Esophagus squamous epithelium (tissue), 5 donors: ENCODE measurements around the gene ATP5MC2. TPM values are rescaled to one million over a fixed set of nuclear protein-coding genes. Genes with fewer than 3 reads are reported as not detected.
"Not testable (repeated sequence)": the region's sequence is repeated elsewhere in the genome, so short reads cannot be mapped to it uniquely, and the experiment has no call there.

ENCODE experiments used
- DNase-seq: peaks from one replicate; lab custom pipeline; 2025; lab: John Stamatoyannopoulos, UW
- H3K27ac ChIP-seq, 4 donors: fragments of 200-600 bp; sonication (generic); one replicate each; pipeline ENCODE4 v1.5.1; 2016 to 2019; ENCODE audit warnings: mild to moderate bottlenecking in 1 of 4
- H3K27me3 ChIP-seq, 4 donors: fragments of 200-600 bp; sonication (generic); 1 replicate in 3 of 4; 2 replicates in 1 of 4; pipeline versions ENCODE4 v1.5.1 to v1.6.0; 2017 to 2021; ENCODE audit warnings: antibody characterized with exemption in 1 of 4
- H3K36me3 ChIP-seq, 3 donors: fragments of 200-600 bp; sonication (generic); one replicate each; pipeline ENCODE4 v1.5.1; 2016 to 2019
- H3K4me1 ChIP-seq, 3 donors: fragments of 200-600 bp; sonication (generic); one replicate each; pipeline ENCODE4 v1.5.1; 2017 to 2019
- H3K4me3 ChIP-seq, 4 donors: fragments of 200-600 bp; sonication (generic); 1 replicate in 3 of 4; 2 replicates in 1 of 4; pipeline ENCODE4 v1.5.1; 2016 to 2019; ENCODE audit warnings: mild to moderate bottlenecking in 2 of 4, moderate library complexity in 1 of 4
- H3K9me3 ChIP-seq, 3 donors: fragments of 200-600 bp; sonication (generic); one replicate each; pipeline ENCODE4 v1.5.1; 2016 to 2019
- POLR2A ChIP-seq, 4 donors: fragments of 450-650 bp; IDR thresholded peaks; one replicate each; pipeline ENCODE4 v1.6.1; 2017; ENCODE audit warnings: antibody characterized with exemption in 4 of 4, mild to moderate bottlenecking in 4 of 4, moderate library complexity in 3 of 4
- WGBS, 2 donors: methylation state at CpG; one replicate each; pipeline ENCODE4 v1.1.5; 2018; 5-methylcytosine and 5-hydroxymethylcytosine counted together
- intact Hi-C: fragments of 100-400 bp; cut with DNase I; formaldehyde crosslinking; loops from one replicate; pipeline ENCODE4 v1.15.0; 2022
- total RNA-seq, 4 donors: library from RNA; depleted of rRNA; stranded (reverse); fragments of >200 nt; gene quantifications; one replicate each; pipeline ENCODE4 v1.1.0, GENCODE V29; 2016
- TF ChIP-seq, protein P1 (sequence below), 6 experiments: fragments of 450-650 bp in 4 of 6; fragments of 200-600 bp in 2 of 6; sonication (generic) in 2 of 6; IDR thresholded peaks; one replicate each; pipeline ENCODE4 v1.5.1; 2016 to 2019; ENCODE audit warnings: antibody characterized with exemption in 6 of 6, mild to moderate bottlenecking in 4 of 6, moderate library complexity in 4 of 6
- donor health status: DM: yes; HTN: yes; CAD: no.

The ATP5MC2 gene
- total RNA-seq, 4 donors from 2014 or later = 240 to 303 (median 268) TPM

DNA sequence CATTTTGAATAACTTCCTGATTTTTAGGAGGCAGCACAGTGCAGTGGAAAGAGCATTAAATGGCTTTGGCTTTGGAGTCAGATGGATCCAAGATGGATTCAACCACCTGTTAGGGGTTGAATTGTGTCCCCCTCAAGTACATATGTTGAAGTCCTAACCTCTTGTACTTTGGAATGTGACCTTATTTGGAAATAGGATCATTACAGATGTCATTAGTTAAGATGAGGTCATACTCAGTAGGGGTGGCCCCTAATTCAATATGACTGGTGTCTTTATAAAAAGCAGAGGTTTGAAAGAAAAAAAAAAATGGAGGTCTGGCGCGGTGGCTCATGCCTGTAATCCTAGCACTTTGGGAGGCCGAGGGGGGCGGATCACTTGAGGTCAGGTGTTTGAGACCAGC, 18.8 kb downstream of the ATP5MC2 start:
- H3K27me3 ChIP-seq = no peaks in the 10 kb centered on the region
- no peak for TF ChIP-seq POLR2A (IDR thresholded peaks at IDR 0.05)
- TF ChIP-seq, protein P1, sequence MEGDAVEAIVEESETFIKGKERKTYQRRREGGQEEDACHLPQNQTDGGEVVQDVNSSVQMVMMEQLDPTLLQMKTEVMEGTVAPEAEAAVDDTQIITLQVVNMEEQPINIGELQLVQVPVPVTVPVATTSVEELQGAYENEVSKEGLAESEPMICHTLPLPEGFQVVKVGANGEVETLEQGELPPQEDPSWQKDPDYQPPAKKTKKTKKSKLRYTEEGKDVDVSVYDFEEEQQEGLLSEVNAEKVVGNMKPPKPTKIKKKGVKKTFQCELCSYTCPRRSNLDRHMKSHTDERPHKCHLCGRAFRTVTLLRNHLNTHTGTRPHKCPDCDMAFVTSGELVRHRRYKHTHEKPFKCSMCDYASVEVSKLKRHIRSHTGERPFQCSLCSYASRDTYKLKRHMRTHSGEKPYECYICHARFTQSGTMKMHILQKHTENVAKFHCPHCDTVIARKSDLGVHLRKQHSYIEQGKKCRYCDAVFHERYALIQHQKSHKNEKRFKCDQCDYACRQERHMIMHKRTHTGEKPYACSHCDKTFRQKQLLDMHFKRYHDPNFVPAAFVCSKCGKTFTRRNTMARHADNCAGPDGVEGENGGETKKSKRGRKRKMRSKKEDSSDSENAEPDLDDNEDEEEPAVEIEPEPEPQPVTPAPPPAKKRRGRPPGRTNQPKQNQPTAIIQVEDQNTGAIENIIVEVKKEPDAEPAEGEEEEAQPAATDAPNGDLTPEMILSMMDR (IDR thresholded peaks at IDR 0.05) = no peak
- H3K27ac ChIP-seq = no peak overlapping the region
- H3K36me3 ChIP-seq = peaks cover 0 to 8% (median 0%) of the 10 kb centered on the region in 3 donors
- peaks cover 15 to 33% (median 26%) of the 10 kb centered on the region in 3 donors for H3K4me1 ChIP-seq
- no peak overlapping the region for H3K4me3 ChIP-seq
- DNase-seq = no peak
- 91% methylated on average over 4 of the region's 4 CpGs for WGBS, 2 donors
- no peaks in the 10 kb centered on the region for H3K9me3 ChIP-seq
- intact Hi-C loops = no loop called here

DNA sequence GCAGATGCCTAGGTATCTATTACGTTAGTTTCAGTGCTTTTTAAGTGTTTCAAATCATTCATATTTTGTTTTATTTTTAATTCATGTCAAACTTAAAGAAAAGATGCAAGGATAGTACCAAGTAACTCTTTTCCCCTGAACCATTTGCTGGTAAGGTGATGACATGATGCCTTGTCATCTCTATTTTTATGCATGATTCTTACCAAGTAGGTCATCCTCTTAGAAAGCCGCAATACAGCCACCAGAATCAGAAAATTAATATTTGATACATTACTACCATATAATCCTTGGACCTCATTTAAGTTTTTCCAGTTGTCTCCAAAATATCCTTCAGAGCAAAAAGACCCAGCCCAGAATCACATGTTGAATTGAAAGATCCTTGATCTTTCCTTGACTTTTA, 22.3 kb downstream of the ATP5MC2 start:
- H3K9me3 ChIP-seq = no peaks in the 10 kb centered on the region
- DNase-seq = no peak
- H3K4me1 ChIP-seq = peaks cover 2 to 11% (median 5%) of the 10 kb centered on the region in 3 donors
- 93 to 96% methylated on average over 2 of the region's 2 CpGs for WGBS, 2 donors
- H3K4me3 ChIP-seq = no peak overlapping the region
- H3K27me3 ChIP-seq = no peaks in the 10 kb centered on the region
- H3K36me3 ChIP-seq = no peaks in the 10 kb centered on the region
- TF ChIP-seq POLR2A (IDR thresholded peaks at IDR 0.05) = no peak
- TF ChIP-seq, protein P1 (IDR thresholded peaks at IDR 0.05) = no peak
- intact Hi-C loops = no loop called here
- H3K27ac ChIP-seq = no peak overlapping the region

DNA sequence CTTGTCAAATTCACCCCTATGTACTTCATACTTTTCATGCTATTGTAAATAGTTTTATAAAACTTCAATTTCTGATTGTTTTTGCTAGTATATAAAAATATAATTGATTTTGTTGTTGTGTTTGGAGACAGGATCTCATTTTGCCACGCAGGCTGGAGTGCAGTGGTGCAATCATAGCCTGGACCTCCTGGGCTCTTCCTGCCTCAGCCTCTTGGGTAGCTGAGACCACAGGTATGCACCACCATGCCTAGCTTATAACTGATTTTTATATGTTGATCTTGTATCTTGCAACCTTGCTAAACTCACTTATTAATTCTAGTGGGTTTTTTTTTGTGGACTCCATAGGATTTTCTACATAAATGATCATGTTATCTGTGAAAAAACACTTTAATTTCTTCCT, 23.5 kb downstream of the ATP5MC2 start:
- 73 to 77% methylated on average over 1 of the region's 1 CpG for WGBS, 2 donors
- no peaks in the 10 kb centered on the region for H3K27me3 ChIP-seq

GRCh38 chr12:53651737-53652136, 24.1 kb downstream of the ATP5MC2 start:
- Histone ChIP-seq H3K27ac (no peak overlapping the region), H3K4me1 (no peaks in the 10 kb centered on the region), H3K27me3 (no peaks in the 10 kb centered on the region), H3K4me3 (no peak overlapping the region), H3K36me3 (no peaks in the 10 kb centered on the region), H3K9me3 (no peaks in the 10 kb centered on the region)
- WGBS, 2 donors = 50 to 71% methylated on average over 1 of the region's 1 CpG
- no peak for DNase-seq
- intact Hi-C loops = no loop called here
- no peak for TF ChIP-seq POLR2A (IDR thresholded peaks at IDR 0.05)
- TF ChIP-seq, protein P1 (IDR thresholded peaks at IDR 0.05) = no peak

More for the DNA sequence above, 23.5 kb downstream of the ATP5MC2 start:
- Histone ChIP-seq H3K4me1 (no peaks in the 10 kb centered on the region), H3K4me3 (no peak overlapping the region), H3K9me3 (no peaks in the 10 kb centered on the region), H3K27ac (no peak overlapping the region), H3K36me3 (no peaks in the 10 kb centered on the region)
- intact Hi-C loops = no loop called here
- no peak for TF ChIP-seq POLR2A (IDR thresholded peaks at IDR 0.05)
- TF ChIP-seq, protein P1 (IDR thresholded peaks at IDR 0.05) = no peak
- DNase-seq = no peak

DNA sequence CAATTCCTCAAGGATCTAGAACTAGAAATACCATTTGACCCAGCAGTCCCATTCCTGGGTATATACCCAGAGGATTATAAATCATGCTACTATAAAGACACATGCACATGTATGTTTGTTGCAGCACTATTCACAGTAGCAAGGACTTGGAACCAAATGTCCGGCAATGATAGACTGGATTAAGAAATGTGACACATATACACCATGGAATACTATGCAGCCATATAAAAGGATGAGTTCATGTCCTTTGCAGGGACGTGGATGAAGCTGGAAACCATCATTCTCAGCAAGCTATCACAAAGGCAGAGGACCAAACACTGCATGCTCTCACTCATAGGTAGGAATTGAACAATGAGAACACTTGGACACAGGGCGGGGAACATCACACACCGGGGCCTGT, 29.6 kb downstream of the ATP5MC2 start:
- intact Hi-C loops, DNase-seq: not testable (repeated sequence)

GRCh38 chr12:53645165-53645564, 30.7 kb downstream of the ATP5MC2 start:
- TF ChIP-seq, protein P1 (IDR thresholded peaks at IDR 0.05) = no peak
- no peak for TF ChIP-seq POLR2A (IDR thresholded peaks at IDR 0.05)
- Histone ChIP-seq H3K9me3 (no peaks in the 10 kb centered on the region), H3K36me3 (no peaks in the 10 kb centered on the region), H3K27me3 (no peaks in the 10 kb centered on the region), H3K27ac (no peak overlapping the region), H3K4me1 (no peaks in the 10 kb centered on the region), H3K4me3 (no peak overlapping the region)
- DNase-seq = no peak
- intact Hi-C loops = no loop called here
- WGBS, 2 donors = 65 to 88% methylated on average over 3 of the region's 3 CpGs

More for the DNA sequence above, 29.6 kb downstream of the ATP5MC2 start:
- not testable (repeated sequence) for H3K4me1 ChIP-seq, H3K9me3 ChIP-seq, H3K27ac ChIP-seq, H3K27me3 ChIP-seq, H3K4me3 ChIP-seq, H3K36me3 ChIP-seq
- WGBS, 2 donors = 67 to 80% methylated on average over 2 to 4 of the region's 4 CpGs
